ENCODE measurements around the gene SLC35G3. TPM values are rescaled to one million over a fixed set of nuclear protein-coding genes. Genes with fewer than 3 reads are reported as not detected.
"Not testable (repeated sequence)": the region's sequence is repeated elsewhere in the genome, so short reads cannot be mapped to it uniquely, and the experiment has no call there.

SLC35G3 gene
- polyA plus RNA-seq, 2 of the 4 experiments (the other 2 are of a cell fraction), result not detected

- TF ChIP-seq JUN (IDR thresholded peaks at IDR 0.05) (no peak), ZFP36 (IDR thresholded peaks at IDR 0.05; ENCODE audit: borderline replicate concordance, partially characterized antibody) (no peak), PHF8 (IDR thresholded peaks at IDR 0.05; ENCODE audit: borderline replicate concordance, low read depth) (no peak), MAFK (IDR thresholded peaks at IDR 0.05; ENCODE audit: partially characterized antibody) (no peak), FOSL2 (IDR thresholded peaks at IDR 0.05) (no peak), FOSL2 (CRISPR knock-in tag; IDR thresholded peaks at IDR 0.05) (no peak), POLR2A (IDR thresholded peaks at IDR 0.05; ENCODE audit: low read length) (no peak), EHF (CRISPR knock-in tag; IDR thresholded peaks at IDR 0.05) (no peak), SREBF2 (IDR thresholded peaks at IDR 0.05) (no peak), ESRRA (IDR thresholded peaks at IDR 0.05; ENCODE audit: borderline replicate concordance, low read length) (no peak), NPAS2 (CRISPR knock-in tag; IDR thresholded peaks at IDR 0.05; ENCODE audit: borderline replicate concordance) (no peak), EP300 (IDR thresholded peaks at IDR 0.05) (no peak), PBX3 (IDR thresholded peaks at IDR 0.05) (no peak), RAD21 (conservative IDR thresholded peaks at IDR 0.05 in 1 of 2, IDR thresholded peaks at IDR 0.05 in 1 of 2) (no peak), HDAC2 (IDR thresholded peaks at IDR 0.05) (no peak)
- TF ChIP-seq, protein P1, sequence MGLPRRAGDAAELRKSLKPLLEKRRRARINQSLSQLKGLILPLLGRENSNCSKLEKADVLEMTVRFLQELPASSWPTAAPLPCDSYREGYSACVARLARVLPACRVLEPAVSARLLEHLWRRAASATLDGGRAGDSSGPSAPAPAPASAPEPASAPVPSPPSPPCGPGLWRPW (IDR thresholded peaks at IDR 0.05), result no peak
- TF ChIP-seq, protein P2, sequence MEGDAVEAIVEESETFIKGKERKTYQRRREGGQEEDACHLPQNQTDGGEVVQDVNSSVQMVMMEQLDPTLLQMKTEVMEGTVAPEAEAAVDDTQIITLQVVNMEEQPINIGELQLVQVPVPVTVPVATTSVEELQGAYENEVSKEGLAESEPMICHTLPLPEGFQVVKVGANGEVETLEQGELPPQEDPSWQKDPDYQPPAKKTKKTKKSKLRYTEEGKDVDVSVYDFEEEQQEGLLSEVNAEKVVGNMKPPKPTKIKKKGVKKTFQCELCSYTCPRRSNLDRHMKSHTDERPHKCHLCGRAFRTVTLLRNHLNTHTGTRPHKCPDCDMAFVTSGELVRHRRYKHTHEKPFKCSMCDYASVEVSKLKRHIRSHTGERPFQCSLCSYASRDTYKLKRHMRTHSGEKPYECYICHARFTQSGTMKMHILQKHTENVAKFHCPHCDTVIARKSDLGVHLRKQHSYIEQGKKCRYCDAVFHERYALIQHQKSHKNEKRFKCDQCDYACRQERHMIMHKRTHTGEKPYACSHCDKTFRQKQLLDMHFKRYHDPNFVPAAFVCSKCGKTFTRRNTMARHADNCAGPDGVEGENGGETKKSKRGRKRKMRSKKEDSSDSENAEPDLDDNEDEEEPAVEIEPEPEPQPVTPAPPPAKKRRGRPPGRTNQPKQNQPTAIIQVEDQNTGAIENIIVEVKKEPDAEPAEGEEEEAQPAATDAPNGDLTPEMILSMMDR (IDR thresholded peaks at IDR 0.05), result no peak
- TF ChIP-seq, protein P3, sequence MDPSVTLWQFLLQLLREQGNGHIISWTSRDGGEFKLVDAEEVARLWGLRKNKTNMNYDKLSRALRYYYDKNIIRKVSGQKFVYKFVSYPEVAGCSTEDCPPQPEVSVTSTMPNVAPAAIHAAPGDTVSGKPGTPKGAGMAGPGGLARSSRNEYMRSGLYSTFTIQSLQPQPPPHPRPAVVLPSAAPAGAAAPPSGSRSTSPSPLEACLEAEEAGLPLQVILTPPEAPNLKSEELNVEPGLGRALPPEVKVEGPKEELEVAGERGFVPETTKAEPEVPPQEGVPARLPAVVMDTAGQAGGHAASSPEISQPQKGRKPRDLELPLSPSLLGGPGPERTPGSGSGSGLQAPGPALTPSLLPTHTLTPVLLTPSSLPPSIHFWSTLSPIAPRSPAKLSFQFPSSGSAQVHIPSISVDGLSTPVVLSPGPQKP (IDR thresholded peaks at IDR 0.05; ENCODE audit: low read depth, low read length), result no peak
- ChIA-PET POLR2A (interaction anchor here (0.5 kb wide), 1 partner anchor 509 kb away, joined by 3 read pairs; no protein-coding TSS in a partner anchor), CTCF (interaction anchor here (0.6 to 5.4 kb wide), 7 partner anchors 8 to 361 kb away, joined by 3 to 22 read pairs (median 3); no protein-coding TSS in a partner anchor)
- DNase-seq (ENCODE audit: low read depth in 1 of 2, low spot score in 1 of 2), result no peak
- peak in 1 of 2 experiments; percentile 25; a peak in 2 of 6 replicates for ATAC-seq
- H3K27ac ChIP-seq, result no peak overlapping the region
- WGBS (ENCODE audit: missing lambda C conversion rate), result 35% methylated on average over 6 of the region's 6 CpGs
- no peaks in the 10 kb centered on the region for H3K4me1 ChIP-seq
- no peak overlapping the region for H3K4me2 ChIP-seq
- no peak for FAIRE-seq
- no peak overlapping the region for H3K4me3 ChIP-seq
- H3K9me3 ChIP-seq, result no peaks in the 10 kb centered on the region
Measured at GRCh38 chr17:35183332-35183731, 10.9 kb downstream of the SLC35G3 start.

DNA sequence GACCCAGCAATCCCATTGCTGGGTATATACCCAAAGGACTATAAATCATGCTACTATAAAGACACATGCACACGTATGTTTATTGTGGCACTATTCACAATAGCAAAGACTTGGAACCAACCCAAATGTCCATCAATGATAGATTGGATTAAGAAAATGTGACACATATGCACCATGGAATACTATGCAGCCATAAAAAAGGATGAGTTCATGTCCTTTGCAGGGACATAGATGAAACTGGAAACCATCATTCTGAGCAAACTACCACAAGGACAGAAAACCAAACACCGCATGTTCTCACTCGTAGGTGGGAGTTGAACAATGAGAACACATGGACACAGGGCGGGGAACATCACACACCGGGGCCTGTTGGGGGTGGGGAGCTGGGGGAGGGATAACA is 14.8 kb downstream of the SLC35G3 start:
- CTCF ChIA-PET; H3K4me1 ChIP-seq; FAIRE-seq; DNase-seq (ENCODE audit: low read depth in 1 of 2, low spot score in 1 of 2); H3K9me3 ChIP-seq; H3K27ac ChIP-seq; H3K4me2 ChIP-seq; ATAC-seq; POLR2A ChIA-PET; H3K4me3 ChIP-seq: not testable (repeated sequence)
- 65% methylated on average over 5 of the region's 5 CpGs for WGBS (ENCODE audit: missing lambda C conversion rate)

DNA sequence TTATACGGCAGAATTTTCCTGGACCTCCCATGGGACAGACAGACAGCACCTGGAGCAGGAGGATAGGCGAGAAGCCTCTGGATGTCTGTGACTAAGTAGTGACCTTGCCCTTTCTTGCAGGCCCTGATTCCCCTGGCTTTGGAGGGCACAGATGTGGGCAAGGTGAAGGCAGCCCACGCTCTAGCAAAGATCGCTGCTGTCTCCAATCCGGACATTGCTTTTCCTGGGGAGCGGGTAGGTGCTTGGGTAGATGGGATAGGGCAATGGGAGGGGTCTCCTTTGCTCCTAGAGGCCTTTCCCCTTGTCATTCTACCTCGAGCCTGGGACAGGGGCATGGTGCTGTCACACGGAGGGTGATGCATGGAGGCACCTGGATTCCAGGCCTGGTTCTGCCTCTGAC is 17.3 kb downstream of the SLC35G3 start:
- ATAC-seq, result 0 out of 6 replicates have a peak, but pooled peaks of 1 of the 2 experiments have one; percentile 31
- WGBS (ENCODE audit: missing lambda C conversion rate), result 53% methylated on average over 8 of the region's 8 CpGs
- POLR2A ChIA-PET, result no interaction called here
- CTCF ChIA-PET, result interaction anchor here (1.4 to 2.2 kb wide), 2 partner anchors 357 to 570 kb away, joined by 4 to 8 read pairs; no protein-coding TSS in a partner anchor
- H3K4me3 ChIP-seq, result no peak overlapping the region
- no peak for TF ChIP-seq TFCP2L1 (CRISPR knock-in tag; IDR thresholded peaks at IDR 0.05)
- TF ChIP-seq JUNB (IDR thresholded peaks at IDR 0.05), result no peak
- TF ChIP-seq, protein P4, sequence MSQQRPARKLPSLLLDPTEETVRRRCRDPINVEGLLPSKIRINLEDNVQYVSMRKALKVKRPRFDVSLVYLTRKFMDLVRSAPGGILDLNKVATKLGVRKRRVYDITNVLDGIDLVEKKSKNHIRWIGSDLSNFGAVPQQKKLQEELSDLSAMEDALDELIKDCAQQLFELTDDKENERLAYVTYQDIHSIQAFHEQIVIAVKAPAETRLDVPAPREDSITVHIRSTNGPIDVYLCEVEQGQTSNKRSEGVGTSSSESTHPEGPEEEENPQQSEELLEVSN (IDR thresholded peaks at IDR 0.05; ENCODE audit: borderline replicate concordance, low read depth), result no peak
- TF ChIP-seq JUN (IDR thresholded peaks at IDR 0.05), result no peak
- TF ChIP-seq HOXA7 (CRISPR knock-in tag; IDR thresholded peaks at IDR 0.05), result no peak
- H3K27ac ChIP-seq, result no peak overlapping the region
- peaks cover under 1% of the 10 kb centered on the region; the same call in 2 of the 3 replicates for H3K4me1 ChIP-seq
- no peak for DNase-seq (ENCODE audit: low read depth in 1 of 2, low spot score in 1 of 2)
- FAIRE-seq, result no peak
- no peaks in the 10 kb centered on the region for H3K9me3 ChIP-seq
- H3K4me2 ChIP-seq, result no peak overlapping the region
